SK-N-SH (cell line): ENCODE measurements around the gene SPIRE1. TPM values are rescaled to one million over a fixed set of nuclear protein-coding genes. Genes with fewer than 3 reads are reported as not detected.

Experiments
- CTCF ChIA-PET: fragments of 300-600, 350-600 bp; formaldehyde crosslinking; extraction: SDS; loops from one replicate; lab custom pipeline; 2021; lab: Yijun Ruan, JAX
- POLR2A ChIA-PET: fragments of 350-600 bp; sonication (Branson Sonifier 250); formaldehyde crosslinking; extraction: SDS; loops from one replicate; lab custom pipeline; 2020; ENCODE audit warnings: antibody characterized with exemption, inconsistent platforms; lab: Yijun Ruan, JAX
- DNase-seq: peaks from one replicate; pipeline ENCODE4 v3.0.0; 2012
- H2AFZ ChIP-seq: fragments of 200-600 bp; sonication (generic); 2 replicates; pipeline ENCODE4 v1.8.1; 2016; ENCODE audit warnings: antibody characterized with exemption, mild to moderate bottlenecking, low read depth
- H3F3A ChIP-seq: fragments of 200-600 bp; sonication (generic); replicated peaks from 2 replicates; pipeline ENCODE3; 2016; ENCODE audit warnings: antibody characterized with exemption, mild to moderate bottlenecking; ENCODE audit not compliant: insufficient read depth
- H3K27ac ChIP-seq, 2 experiments: fragments of 200-500 bp in 1 of 2; fragments of 200-600 bp in 1 of 2; sonication (Bioruptor generic) in 1 of 2; sonication (generic), shearing (Covaris generic) in 1 of 2; 2 replicates each; pipeline versions ENCODE4 v1.5.1 to v1.6.1; 2014 to 2016; ENCODE audit warnings: low read depth in 2 of 2, inconsistent platforms in 1 of 2, low read length in 1 of 2, mild to moderate bottlenecking in 1 of 2, mixed read lengths in 1 of 2
- H3K27me3 ChIP-seq: fragments of 200-600 bp; sonication (generic), shearing (Covaris generic); 2 replicates; pipeline ENCODE4 v1.6.1; 2016; ENCODE audit warnings: mixed run types; ENCODE audit not compliant: insufficient read depth
- H3K36me3 ChIP-seq, 2 experiments: fragments of 200-500 bp in 1 of 2; fragments of 200-600 bp in 1 of 2; sonication (Bioruptor generic) in 1 of 2; sonication (generic) in 1 of 2; replicated peaks in 1 of 2; 2 replicates each; pipeline versions ENCODE3 to v1.5.1; 2014 to 2016; ENCODE audit warnings: low read length in 1 of 2, mild to moderate bottlenecking in 1 of 2; ENCODE audit not compliant: insufficient read depth in 2 of 2, control insufficient read depth in 1 of 2
- H3K4me1 ChIP-seq, 2 experiments: fragments of 200-500 bp in 1 of 2; fragments of 200-600 bp in 1 of 2; sonication (Bioruptor generic) in 1 of 2; sonication (generic), shearing (Covaris generic) in 1 of 2; 2 replicates each; pipeline versions ENCODE4 v1.5.1 to v1.6.1; 2014 to 2016; ENCODE audit warnings: low read depth in 1 of 2, low read length in 1 of 2, mixed run types in 1 of 2; ENCODE audit not compliant: insufficient read depth in 2 of 2, control insufficient read depth in 1 of 2
- H3K4me2 ChIP-seq: fragments of 200-600 bp; sonication (generic), shearing (Covaris generic); 2 replicates; pipeline ENCODE4 v1.6.1; 2017; ENCODE audit warnings: mixed run types
- H3K4me3 ChIP-seq, 2 experiments: fragments of 200-500 bp in 1 of 2; fragments of 200-600 bp in 1 of 2; sonication (Bioruptor generic) in 1 of 2; sonication (generic), shearing (Covaris generic) in 1 of 2; 2 replicates each; pipeline versions ENCODE4 v1.5.1 to v1.8.1; 2014 to 2016; ENCODE audit warnings: low read depth in 2 of 2, inconsistent platforms in 1 of 2, low read length in 1 of 2, mild to moderate bottlenecking in 1 of 2, mixed read lengths in 1 of 2, moderate library complexity in 1 of 2
- H3K79me2 ChIP-seq: fragments of 200-600 bp; sonication (generic); 2 replicates; pipeline ENCODE4 v1.8.1; 2017; ENCODE audit warnings: mild to moderate bottlenecking; ENCODE audit not compliant: insufficient read depth
- H3K9ac ChIP-seq: fragments of 200-600 bp; sonication (generic); 2 replicates; pipeline ENCODE4 v1.6.1; 2017; ENCODE audit warnings: mixed run types
- H3K9me2 ChIP-seq: fragments of 200-600 bp; sonication (generic); 2 replicates; pipeline ENCODE4 v1.6.1; 2017; ENCODE audit warnings: mixed run types
- H3K9me3 ChIP-seq: fragments of 200-600 bp; sonication (generic); 2 replicates; pipeline ENCODE4 v1.6.1; 2017; ENCODE audit warnings: mixed run types, mild to moderate bottlenecking, moderate library complexity
- H4K20me1 ChIP-seq: fragments of 200-600 bp; sonication (generic); 2 replicates; pipeline ENCODE4 v1.6.1; 2017; ENCODE audit warnings: mild to moderate bottlenecking, mixed run types; ENCODE audit not compliant: insufficient read depth
- ELF1 ChIP-seq: IDR thresholded peaks from 2 replicates; pipeline ENCODE4 v1.4.0; 2012
- FOSL2 ChIP-seq: IDR thresholded peaks from 2 replicates; pipeline ENCODE4 v1.4.0; 2012; ENCODE audit warnings: low read depth, mild to moderate bottlenecking, moderate library complexity, borderline replicate concordance
- FOXJ3 ChIP-seq: sonication (generic); formaldehyde crosslinking; IDR thresholded peaks from 2 replicates; pipeline ENCODE4 v1.5.1; 2020; ENCODE audit warnings: mild to moderate bottlenecking, missing genetic modification reagents
- MEF2A ChIP-seq: IDR thresholded peaks from 2 replicates; pipeline ENCODE4 v1.4.0; 2012; ENCODE audit warnings: low read depth, borderline replicate concordance
- NRF1 ChIP-seq: IDR thresholded peaks from 2 replicates; pipeline ENCODE4 v1.6.1; 2012; ENCODE audit warnings: low read depth, mild to moderate bottlenecking, low read length
- RAD21 ChIP-seq: IDR thresholded peaks from 2 replicates; pipeline ENCODE4 v1.6.1; 2012; ENCODE audit warnings: mild to moderate bottlenecking, low read length
- RXRA ChIP-seq: IDR thresholded peaks from 2 replicates; pipeline ENCODE4 v1.4.0; 2012; ENCODE audit warnings: low read depth, mild to moderate bottlenecking, borderline replicate concordance
- SIN3A ChIP-seq: IDR thresholded peaks from 2 replicates; pipeline ENCODE4 v1.6.1; 2012; ENCODE audit warnings: low read depth, mild to moderate bottlenecking, low read length, moderate library complexity, borderline replicate concordance
- SMC3 ChIP-seq: IDR thresholded peaks from 2 replicates; pipeline ENCODE4 v1.6.1; 2012; ENCODE audit warnings: low read depth, low read length, improper control_type of control experiment
- TCF12 ChIP-seq: IDR thresholded peaks from 2 replicates; pipeline ENCODE4 v1.4.0; 2012
- TEAD4 ChIP-seq: IDR thresholded peaks from 2 replicates; pipeline ENCODE4 v1.4.0; 2012; ENCODE audit warnings: mild to moderate bottlenecking, borderline replicate concordance; ENCODE audit not compliant: insufficient read depth
- YY1 ChIP-seq: IDR thresholded peaks from 2 replicates; pipeline ENCODE4 v1.4.0; 2012; ENCODE audit warnings: low read depth, mild to moderate bottlenecking
- WGBS: methylation state at CpG from one replicate; pipeline ENCODE4 v1.1.6; 2017; ENCODE audit warnings: low lambda C conversion rate; 5-methylcytosine and 5-hydroxymethylcytosine counted together
- polyA plus RNA-seq, 3 experiments: library from polyadenylated mRNA; depleted of rRNA; stranded (reverse); fragments of >200 nt; gene quantifications; 2 replicates each; pipeline ENCODE4 v1.2.3, GENCODE V29; 2012
- TF ChIP-seq, protein P1 (sequence below): fragments of 200-600 bp; sonication (generic); IDR thresholded peaks from 2 replicates; pipeline ENCODE4 v1.6.1; 2017; ENCODE audit warnings: antibody characterized with exemption, mild to moderate bottlenecking, moderate library complexity
- TF ChIP-seq, protein P2 (sequence below): fragments of 150-350 bp; IDR thresholded peaks from 2 replicates; pipeline ENCODE4 v1.6.1; 2016; ENCODE audit warnings: mild to moderate bottlenecking, low read depth, low read length
- TF ChIP-seq, protein P3 (sequence below): IDR thresholded peaks from 2 replicates; pipeline ENCODE4 v1.4.0; 2012; ENCODE audit warnings: low read depth, borderline replicate concordance

Gene SPIRE1
- polyA plus RNA-seq, 1 of the 3 experiments (the other 2 are of a cell fraction) = 6.7 TPM

DNA sequence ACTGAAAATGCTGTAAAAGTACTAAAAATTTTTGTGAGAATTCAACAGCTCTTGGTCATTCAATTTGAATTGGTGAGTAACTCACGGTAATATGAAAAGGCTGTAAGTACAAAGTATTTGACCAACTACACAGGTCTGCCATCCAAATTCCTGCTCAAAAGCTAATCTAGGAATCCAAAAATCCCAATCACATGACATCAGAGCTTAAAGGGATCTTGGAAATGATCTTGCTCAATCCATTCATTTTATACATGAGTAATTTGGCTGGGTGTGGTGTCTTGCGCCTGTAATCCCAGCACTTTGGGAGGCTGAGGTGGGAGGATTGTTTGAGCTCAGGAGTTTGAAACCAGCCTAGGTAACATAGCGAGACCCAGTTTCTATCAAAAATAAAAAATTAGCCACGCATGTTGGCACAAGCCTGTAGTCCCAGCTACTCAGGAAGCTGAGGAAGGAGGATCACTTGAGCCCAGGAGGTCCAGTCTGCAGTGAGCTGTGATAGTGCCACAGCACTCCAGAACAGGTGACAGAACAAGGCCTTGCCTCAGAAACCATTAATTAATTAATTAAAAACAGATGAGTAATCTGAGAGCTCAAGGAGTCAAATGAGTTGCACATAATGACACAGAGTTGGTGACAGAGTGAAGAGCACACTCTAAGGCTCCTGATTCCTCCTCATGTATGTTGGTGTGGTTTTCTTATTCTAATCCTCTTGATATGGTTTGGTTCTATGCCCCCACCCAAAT is 19.8 kb downstream of the SPIRE1 start:
- no peaks in the 10 kb centered on the region for H3K27me3 ChIP-seq
- peak overlapping the region in 1 of 2 experiments; percentile 55; a peak in 2 of 4 replicates for H3K27ac ChIP-seq
- TF ChIP-seq, protein P1, sequence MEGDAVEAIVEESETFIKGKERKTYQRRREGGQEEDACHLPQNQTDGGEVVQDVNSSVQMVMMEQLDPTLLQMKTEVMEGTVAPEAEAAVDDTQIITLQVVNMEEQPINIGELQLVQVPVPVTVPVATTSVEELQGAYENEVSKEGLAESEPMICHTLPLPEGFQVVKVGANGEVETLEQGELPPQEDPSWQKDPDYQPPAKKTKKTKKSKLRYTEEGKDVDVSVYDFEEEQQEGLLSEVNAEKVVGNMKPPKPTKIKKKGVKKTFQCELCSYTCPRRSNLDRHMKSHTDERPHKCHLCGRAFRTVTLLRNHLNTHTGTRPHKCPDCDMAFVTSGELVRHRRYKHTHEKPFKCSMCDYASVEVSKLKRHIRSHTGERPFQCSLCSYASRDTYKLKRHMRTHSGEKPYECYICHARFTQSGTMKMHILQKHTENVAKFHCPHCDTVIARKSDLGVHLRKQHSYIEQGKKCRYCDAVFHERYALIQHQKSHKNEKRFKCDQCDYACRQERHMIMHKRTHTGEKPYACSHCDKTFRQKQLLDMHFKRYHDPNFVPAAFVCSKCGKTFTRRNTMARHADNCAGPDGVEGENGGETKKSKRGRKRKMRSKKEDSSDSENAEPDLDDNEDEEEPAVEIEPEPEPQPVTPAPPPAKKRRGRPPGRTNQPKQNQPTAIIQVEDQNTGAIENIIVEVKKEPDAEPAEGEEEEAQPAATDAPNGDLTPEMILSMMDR = no peak
- TF ChIP-seq FOXJ3 (no peak), ELF1 (no peak), RAD21 (no peak), TCF12 (no peak), TEAD4 (no peak), YY1 (no peak), FOSL2 (no peak), SMC3 (no peak), SIN3A (no peak), RXRA (no peak), MEF2A (no peak), NRF1 (no peak)
- TF ChIP-seq, protein P2, sequence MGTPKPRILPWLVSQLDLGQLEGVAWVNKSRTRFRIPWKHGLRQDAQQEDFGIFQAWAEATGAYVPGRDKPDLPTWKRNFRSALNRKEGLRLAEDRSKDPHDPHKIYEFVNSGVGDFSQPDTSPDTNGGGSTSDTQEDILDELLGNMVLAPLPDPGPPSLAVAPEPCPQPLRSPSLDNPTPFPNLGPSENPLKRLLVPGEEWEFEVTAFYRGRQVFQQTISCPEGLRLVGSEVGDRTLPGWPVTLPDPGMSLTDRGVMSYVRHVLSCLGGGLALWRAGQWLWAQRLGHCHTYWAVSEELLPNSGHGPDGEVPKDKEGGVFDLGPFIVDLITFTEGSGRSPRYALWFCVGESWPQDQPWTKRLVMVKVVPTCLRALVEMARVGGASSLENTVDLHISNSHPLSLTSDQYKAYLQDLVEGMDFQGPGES = no peak
- TF ChIP-seq, protein P3, sequence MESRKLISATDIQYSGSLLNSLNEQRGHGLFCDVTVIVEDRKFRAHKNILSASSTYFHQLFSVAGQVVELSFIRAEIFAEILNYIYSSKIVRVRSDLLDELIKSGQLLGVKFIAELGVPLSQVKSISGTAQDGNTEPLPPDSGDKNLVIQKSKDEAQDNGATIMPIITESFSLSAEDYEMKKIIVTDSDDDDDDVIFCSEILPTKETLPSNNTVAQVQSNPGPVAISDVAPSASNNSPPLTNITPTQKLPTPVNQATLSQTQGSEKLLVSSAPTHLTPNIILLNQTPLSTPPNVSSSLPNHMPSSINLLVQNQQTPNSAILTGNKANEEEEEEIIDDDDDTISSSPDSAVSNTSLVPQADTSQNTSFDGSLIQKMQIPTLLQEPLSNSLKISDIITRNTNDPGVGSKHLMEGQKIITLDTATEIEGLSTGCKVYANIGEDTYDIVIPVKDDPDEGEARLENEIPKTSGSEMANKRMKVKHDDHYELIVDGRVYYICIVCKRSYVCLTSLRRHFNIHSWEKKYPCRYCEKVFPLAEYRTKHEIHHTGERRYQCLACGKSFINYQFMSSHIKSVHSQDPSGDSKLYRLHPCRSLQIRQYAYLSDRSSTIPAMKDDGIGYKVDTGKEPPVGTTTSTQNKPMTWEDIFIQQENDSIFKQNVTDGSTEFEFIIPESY = no peak
- whole genome bisulfite sequencing = 91% methylated on average over 4 of the region's 4 CpGs
- H3K4me1 ChIP-seq = peaks cover 3 to 8% of the 10 kb centered on the region in 2 experiments; a peak in 3 of 4 replicates
- no peaks in the 10 kb centered on the region for H3K9me3 ChIP-seq
- peaks cover 11% of the 10 kb centered on the region for H3F3A ChIP-seq
- no peaks in the 10 kb centered on the region for H3K36me3 ChIP-seq
- DNase-seq = no peak
- H2AFZ ChIP-seq = no peak overlapping the region
- no peaks in the 10 kb centered on the region for H3K9me2 ChIP-seq
- H3K9ac ChIP-seq = no peak overlapping the region
- ChIA-PET POLR2A (no interaction called here), CTCF (interaction anchor here (0.6 to 1.8 kb wide), 2 partner anchors 89 to 102 kb away, joined by 3 to 5 read pairs; no protein-coding TSS in a partner anchor)
- no peaks in the 10 kb centered on the region; the same call in 1 of the 2 replicates for H4K20me1 ChIP-seq
- no peak overlapping the region for H3K4me3 ChIP-seq
- peaks cover 74% of the 10 kb centered on the region for H3K79me2 ChIP-seq
- H3K4me2 ChIP-seq = no peak overlapping the region
